H1 (cell line): ENCODE results near the gene NCOA1. TPM values are rescaled to one million over a fixed set of nuclear protein-coding genes. Genes with fewer than 3 reads are reported as not detected.

Experiments used
- CTCF ChIA-PET: fragments of 300-600 bp; sonication (Branson Sonifier 250); formaldehyde crosslinking; loops from one replicate; lab custom pipeline; 2021; ENCODE audit not compliant: partially characterized antibody; lab: Charles Lee
- POLR2A ChIA-PET: fragments of 300-600 bp; sonication (Branson Sonifier 250); formaldehyde crosslinking; loops from one replicate; lab custom pipeline; 2021; ENCODE audit warnings: inconsistent platforms; ENCODE audit not compliant: partially characterized antibody; lab: Charles Lee
- DNase-seq, 2 experiments: peaks; one replicate each; pipeline versions ENCODE4 v3.0.0 to v3.0.0-alpha.2; 2010 to 2022; ENCODE audit warnings: low spot score in 2 of 2, low read depth in 1 of 2, mixed read lengths in 1 of 2
- FAIRE-seq: peaks from 2 replicates; lab custom pipeline; 2011; peaks lifted over from hg19 to GRCh38; lab: Jason Lieb, UNC
- H2AFZ ChIP-seq: 2 replicates; pipeline ENCODE4 v1.8.1; 2012; ENCODE audit warnings: low read length, inconsistent platforms
- H2AK5ac ChIP-seq: 2 replicates; pipeline ENCODE4 v1.6.1; 2013; ENCODE audit warnings: low read depth, low read length
- H2BK120ac ChIP-seq: replicated peaks from 2 replicates; pipeline ENCODE3; 2013; ENCODE audit warnings: low read depth, low read length, inconsistent platforms
- H2BK12ac ChIP-seq: 2 replicates; pipeline ENCODE4 v1.6.1; 2013; ENCODE audit warnings: low read depth, low read length
- H2BK15ac ChIP-seq: 2 replicates; pipeline ENCODE4 v1.6.1; 2013; ENCODE audit warnings: low read length
- H2BK20ac ChIP-seq: 2 replicates; pipeline ENCODE4 v1.6.1; 2013; ENCODE audit warnings: low read length
- H2BK5ac ChIP-seq: 2 replicates; pipeline ENCODE4 v1.6.1; 2013; ENCODE audit warnings: low read depth, low read length
- H3K14ac ChIP-seq: 2 replicates; pipeline ENCODE4 v1.6.1; 2013; ENCODE audit warnings: inconsistent platforms; ENCODE audit not compliant: insufficient read length
- H3K18ac ChIP-seq: 2 replicates; pipeline ENCODE4 v1.6.1; 2013; ENCODE audit warnings: low read length; ENCODE audit errors: extremely low read depth
- H3K23ac ChIP-seq: 2 replicates; pipeline ENCODE4 v1.6.1; 2013; ENCODE audit warnings: inconsistent platforms; ENCODE audit not compliant: insufficient read length
- H3K23me2 ChIP-seq: 2 replicates; pipeline ENCODE4 v1.6.1; 2013; ENCODE audit warnings: low read depth, low read length
- H3K27ac ChIP-seq: 2 replicates; pipeline ENCODE4 v1.6.1; 2011; ENCODE audit warnings: low read depth, low read length, inconsistent platforms
- H3K27me3 ChIP-seq, 4 experiments: replicated peaks in 1 of 4; 1 replicate in 1 of 4; 2 replicates in 3 of 4; pipeline versions ENCODE4 v1.6.1 to v1.8.1; 2011 to 2013; ENCODE audit warnings: low read length in 3 of 4, mild to moderate bottlenecking in 3 of 4, inconsistent platforms in 2 of 4, mixed read lengths in 2 of 4, moderate library complexity in 1 of 4; ENCODE audit not compliant: control insufficient read depth in 3 of 4, insufficient read depth in 3 of 4; ENCODE audit errors: extremely low read depth in 1 of 4
- H3K36me3 ChIP-seq, 4 experiments: 2 replicates each; pipeline versions ENCODE4 v1.6.1 to v1.8.1; 2011 to 2013; ENCODE audit warnings: mild to moderate bottlenecking in 4 of 4, low read length in 3 of 4, moderate library complexity in 2 of 4, control low read depth in 1 of 4, inconsistent platforms in 1 of 4; ENCODE audit not compliant: insufficient read depth in 4 of 4, control insufficient read depth in 2 of 4
- H3K4ac ChIP-seq: replicated peaks from 2 replicates; pipeline ENCODE3; 2013; ENCODE audit warnings: low read length, low read depth, mixed read lengths, inconsistent platforms; ENCODE audit not compliant: insufficient read length
- H3K4me1 ChIP-seq, 4 experiments: replicated peaks in 1 of 4; 1 replicate in 1 of 4; 2 replicates in 3 of 4; pipeline versions ENCODE4 v1.6.1 to v1.8.1; 2011 to 2013; ENCODE audit warnings: low read length in 3 of 4, inconsistent platforms in 2 of 4, mixed read lengths in 1 of 4; ENCODE audit not compliant: insufficient read depth in 4 of 4, control insufficient read depth in 3 of 4
- H3K4me2 ChIP-seq, 2 experiments: 2 replicates each; pipeline versions ENCODE4 v1.6.1 to v1.8.1; 2011 to 2013; ENCODE audit warnings: low read depth in 2 of 2, low read length in 2 of 2, control low read depth in 1 of 2, inconsistent platforms in 1 of 2, mild to moderate bottlenecking in 1 of 2; ENCODE audit not compliant: insufficient read depth in 1 of 2
- H3K4me3 ChIP-seq, 4 experiments: fragments of 200-600, 300-600 bp in 1 of 4; sonication (generic), shearing (Covaris generic), sonication (Bioruptor Twin) in 1 of 4; 2 replicates each; pipeline versions ENCODE4 v1.5.1 to v1.8.1; 2011 to 2016; ENCODE audit warnings: low read length in 4 of 4, low read depth in 3 of 4, control low read depth in 2 of 4, inconsistent platforms in 2 of 4, mild to moderate bottlenecking in 2 of 4, mixed read lengths in 1 of 4, moderate library complexity in 1 of 4; ENCODE audit not compliant: insufficient read depth in 2 of 4; ENCODE audit errors: extremely low read depth in 1 of 4
- H3K56ac ChIP-seq: replicated peaks from 2 replicates; pipeline ENCODE3; 2013; ENCODE audit warnings: low read depth, mild to moderate bottlenecking, mixed read lengths, low read length, inconsistent platforms; ENCODE audit not compliant: insufficient read length
- H3K79me1 ChIP-seq: 2 replicates; pipeline ENCODE4 v1.6.1; 2013; ENCODE audit warnings: low read depth, low read length, control low read depth
- H3K79me2 ChIP-seq, 2 experiments: 2 replicates each; pipeline versions ENCODE4 v1.6.1 to v1.8.1; 2012 to 2013; ENCODE audit warnings: low read length in 2 of 2, mild to moderate bottlenecking in 2 of 2, inconsistent platforms in 1 of 2; ENCODE audit not compliant: insufficient read depth in 2 of 2, control insufficient read depth in 1 of 2
- H3K9ac ChIP-seq, 4 experiments: replicated peaks in 1 of 4; 1 replicate in 1 of 4; 2 replicates in 3 of 4; pipeline versions ENCODE4 v1.6.1 to v1.8.1; 2011 to 2013; ENCODE audit warnings: low read depth in 3 of 4, low read length in 3 of 4, control low read depth in 2 of 4, mild to moderate bottlenecking in 2 of 4, moderate library complexity in 2 of 4, inconsistent platforms in 1 of 4; ENCODE audit errors: extremely low read depth in 1 of 4
- H3K9me3 ChIP-seq, 2 experiments: 2 replicates each; pipeline versions ENCODE4 v1.6.1 to v1.8.1; 2012 to 2013; ENCODE audit warnings: mild to moderate bottlenecking in 2 of 2, moderate library complexity in 2 of 2, control low read depth in 1 of 2, inconsistent platforms in 1 of 2, low read depth in 1 of 2, low read length in 1 of 2, mixed read lengths in 1 of 2; ENCODE audit not compliant: insufficient read depth in 2 of 2
- H4K20me1 ChIP-seq, 2 experiments: replicated peaks in 1 of 2; 2 replicates each; pipeline versions ENCODE3 to v1.8.1; 2011 to 2013; ENCODE audit warnings: inconsistent platforms in 2 of 2, low read length in 2 of 2, mild to moderate bottlenecking in 1 of 2; ENCODE audit not compliant: insufficient read depth in 2 of 2, control insufficient read depth in 1 of 2
- H4K5ac ChIP-seq: 2 replicates; pipeline ENCODE4 v1.6.1; 2013; ENCODE audit warnings: low read length, low read depth, mixed read lengths, inconsistent platforms; ENCODE audit not compliant: insufficient read length
- H4K8ac ChIP-seq: 2 replicates; pipeline ENCODE4 v1.8.0; 2013; ENCODE audit warnings: mild to moderate bottlenecking, moderate library complexity, low read length, inconsistent platforms; ENCODE audit not compliant: insufficient read depth; ENCODE audit errors: extremely low read depth
- H4K91ac ChIP-seq: replicated peaks from 2 replicates; pipeline ENCODE3; 2013; ENCODE audit warnings: low read length, mixed read lengths, inconsistent platforms; ENCODE audit not compliant: insufficient read length
- ATF2 ChIP-seq: IDR thresholded peaks from 2 replicates; pipeline ENCODE4 v1.6.1; 2012; ENCODE audit warnings: low read length, inconsistent platforms
- CBX8 ChIP-seq: fragments of 300-800, 300-1000 bp; sonication (generic); IDR thresholded peaks from 2 replicates; pipeline ENCODE4 v1.7.1; 2016; ENCODE audit warnings: low read depth, low read length, borderline replicate concordance
- KDM1A ChIP-seq: fragments of 200-600, 300-600 bp; sonication (generic); IDR thresholded peaks from 2 replicates; pipeline ENCODE4 v1.7.1; 2016; ENCODE audit warnings: mild to moderate bottlenecking, low read length, borderline replicate concordance
- NRF1 ChIP-seq: IDR thresholded peaks from 2 replicates; pipeline ENCODE4 v1.6.1; 2011; ENCODE audit warnings: mild to moderate bottlenecking, low read depth, low read length, improper control_type of control experiment
- POLR2AphosphoS5 ChIP-seq: IDR thresholded peaks from 2 replicates; pipeline ENCODE4 v1.6.1; 2011; ENCODE audit warnings: low read depth, low read length
- RAD21 ChIP-seq, 2 experiments: IDR thresholded peaks in 1 of 2; conservative IDR thresholded peaks in 1 of 2; 2 replicates each; pipeline ENCODE4 v1.6.1; 2011; ENCODE audit warnings: low read depth in 2 of 2, low read length in 2 of 2, improper control_type of control experiment in 1 of 2, inconsistent platforms in 1 of 2, mild to moderate bottlenecking in 1 of 2, moderate library complexity in 1 of 2
- RNF2 ChIP-seq: fragments of 200-900, 300-1000 bp; sonication (generic); IDR thresholded peaks from 2 replicates; pipeline ENCODE4 v1.7.1; 2016; ENCODE audit warnings: borderline replicate concordance, low read depth, mild to moderate bottlenecking, antibody characterized with exemption, low read length; ENCODE audit not compliant: poor library complexity, severe bottlenecking; ENCODE audit errors: missing control alignments
- SRF ChIP-seq: IDR thresholded peaks from 2 replicates; pipeline ENCODE4 v1.6.1; 2011; ENCODE audit warnings: mild to moderate bottlenecking, low read depth, low read length, moderate library complexity
- SUZ12 ChIP-seq: fragments of 200-600 bp; sonication (generic); IDR thresholded peaks from 2 replicates; pipeline ENCODE4 v1.6.1; 2012; ENCODE audit warnings: mild to moderate bottlenecking, inconsistent platforms, low read length, moderate library complexity, mixed read lengths
- TBP ChIP-seq: IDR thresholded peaks from 2 replicates; pipeline ENCODE4 v1.6.1; 2011; ENCODE audit warnings: low read depth, low read length, improper control_type of control experiment
- WGBS, 2 experiments: shearing (Covaris generic) in 1 of 2; methylation state at CpG; one replicate each; pipeline versions ENCODE4 v1.1.6 to v1.1.7; 2013 to 2015; ENCODE audit warnings: low lambda C conversion rate in 2 of 2, mixed read lengths in 2 of 2, inconsistent platforms in 1 of 2, low coverage in 1 of 2, missing lambda C conversion rate in 1 of 2; ENCODE audit not compliant: insufficient replicate concordance in 2 of 2, insufficient coverage in 1 of 2, insufficient read length in 1 of 2; ENCODE audit errors: extremely low coverage in 1 of 2, missing lambda C conversion rate in 1 of 2; 5-methylcytosine and 5-hydroxymethylcytosine counted together
- polyA plus RNA-seq, 7 experiments: library from polyadenylated mRNA; depleted of rRNA in 3 of 7; stranded (reverse) in 5 of 7; unstranded in 2 of 7; fragments of >200 nt in 5 of 7; fragments of 200-250 nt in 2 of 7; gene quantifications; 1 replicate in 5 of 7; 2 replicates in 1 of 7; 4 replicates in 1 of 7; pipeline versions ENCODE4 v1.2.1 to v1.2.3, GENCODE V29; 2011 to 2013; ENCODE audit warnings: missing spikeins in 2 of 7, mixed read lengths in 2 of 7
- total RNA-seq: library from RNA; stranded (reverse); fragmentation: NEBNext Ultra II Directional; extraction: Animal tissue kit (Norgen Biotek cat#: 25700); gene quantifications from 2 replicates; pipeline ENCODE4 v1.2.1, GENCODE V29; 2021

Gene NCOA1
- total and polyA plus RNA-seq, 2 of the 8 experiments (the other 6 are each of a cell fraction or from before 2014, with no cell fraction given), result 12.8 to 17.9 TPM

DNA sequence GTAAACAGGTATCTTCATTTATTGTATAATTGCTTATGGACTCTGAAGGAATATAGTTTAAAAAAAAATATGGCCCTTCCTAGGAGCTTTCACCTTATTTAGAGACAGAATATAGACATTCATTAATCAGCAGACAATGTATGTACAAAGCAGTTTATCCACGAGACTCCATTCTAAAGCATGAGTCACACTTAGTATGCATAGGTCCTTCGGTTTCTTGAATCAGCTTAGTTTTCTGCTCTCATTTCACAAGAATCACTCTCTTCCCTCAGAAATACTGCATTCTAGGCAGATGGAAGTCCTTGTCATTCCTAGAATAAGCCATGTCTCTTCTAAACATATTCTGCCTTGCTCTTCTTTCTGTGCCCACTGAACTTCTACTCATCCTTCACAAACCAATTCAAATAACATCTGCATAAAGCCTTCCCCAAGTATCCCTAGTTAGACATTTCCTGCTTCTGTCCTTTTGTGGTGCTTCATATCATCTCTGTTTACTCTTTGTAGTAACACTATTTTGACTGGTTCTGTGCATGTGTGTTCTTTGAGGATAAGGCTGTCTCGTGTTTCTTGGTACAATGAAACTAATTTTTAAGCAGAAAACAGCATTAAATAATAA lies 217.6 kb downstream of the NCOA1 start:
- Histone ChIP-seq H3K79me2 (no peaks in the 10 kb centered on the region), H2BK5ac (no peak overlapping the region), H3K23ac (no peak overlapping the region), H4K91ac (no peak overlapping the region), H3K4ac (no peak overlapping the region), H4K20me1 (peaks cover 0 to 2% of the 10 kb centered on the region in 2 experiments), H3K56ac (no peak overlapping the region), H2AFZ (no peak overlapping the region), H2BK15ac (no peak overlapping the region), H3K79me1 (no peaks in the 10 kb centered on the region), H3K14ac (no peak overlapping the region), H4K8ac (no peak overlapping the region), H3K4me3 (no peak overlapping the region), H3K23me2 (no peaks in the 10 kb centered on the region), H3K27me3 (no peaks in the 10 kb centered on the region), H3K9ac (no peak overlapping the region), H2BK120ac (no peak overlapping the region), H4K5ac (no peak overlapping the region), H2BK12ac (no peak overlapping the region), H2AK5ac (no peak overlapping the region), H3K4me1 (peaks cover 0 to 3% (median 0%) of the 10 kb centered on the region in 4 experiments; a peak in 1 of 7 replicates), H2BK20ac (no peak overlapping the region), H3K4me2 (no peak overlapping the region), H3K18ac (no peak overlapping the region), H3K27ac (no peak overlapping the region), H3K36me3 (no peaks in the 10 kb centered on the region), H3K9me3 (no peaks in the 10 kb centered on the region)
- ChIA-PET POLR2A (no interaction called here), CTCF (no interaction called here)
- FAIRE-seq (no peak), DNase-seq (no peak)
- WGBS, 2 experiments, result 89% methylated on average over 3 of the region's 3 CpGs; no CpG with 5 or more reads in 1 of the 2 experiments
- no peak for TF ChIP-seq KDM1A
- no peak for TF ChIP-seq RNF2
- TF ChIP-seq SRF, result no peak
- TF ChIP-seq SUZ12, result no peak
- TF ChIP-seq ATF2, result no peak
- TF ChIP-seq TBP, result no peak
- TF ChIP-seq POLR2AphosphoS5, result no peak
- TF ChIP-seq RAD21 (IDR thresholded peaks at IDR 0.05 in 1 of 2, conservative IDR thresholded peaks at IDR 0.05 in 1 of 2; ENCODE audit: low read depth in 2 of 2, low read length in 2 of 2), result no peak
- TF ChIP-seq NRF1, result no peak
- no peak for TF ChIP-seq CBX8
